ENCODE measurements around the gene SEC61G. TPM values are rescaled to one million over a fixed set of nuclear protein-coding genes. Genes with fewer than 3 reads are reported as not detected.

SEC61G gene
- total RNA-seq, 1 donor from 2014 or later: 87.6 TPM

GRCh38 chr7:54796853-54797252 is 37.8 kb upstream of the SEC61G start:
- no peak for TF ChIP-seq CTCF (IDR thresholded peaks at IDR 0.05)
- H3K27ac ChIP-seq: no peak overlapping the region
- intact Hi-C loops (cut with DNase I): no loop called here
- no peak overlapping the region for H3K4me3 ChIP-seq
- no peak for ATAC-seq
- no peaks in the 10 kb centered on the region for H3K9me3 ChIP-seq
- DNase-seq: no peak
- no peaks in the 10 kb centered on the region for H3K36me3 ChIP-seq
- no peaks in the 10 kb centered on the region for H3K4me1 ChIP-seq
- no peaks in the 10 kb centered on the region for H3K27me3 ChIP-seq

GRCh38 chr7:54796150-54796549 is 37.1 kb upstream of the SEC61G start:
- TF ChIP-seq CTCF (IDR thresholded peaks at IDR 0.05): no peak
- ATAC-seq (no peak), DNase-seq (no peak)
- H3K27ac ChIP-seq: no peak overlapping the region
- no peaks in the 10 kb centered on the region for H3K27me3 ChIP-seq
- no peaks in the 10 kb centered on the region for H3K4me1 ChIP-seq
- no peaks in the 10 kb centered on the region for H3K36me3 ChIP-seq
- H3K9me3 ChIP-seq: no peaks in the 10 kb centered on the region
- H3K4me3 ChIP-seq: no peak overlapping the region
- intact Hi-C loops (cut with DNase I): no loop called here

GRCh38 chr7:54792383-54792782 is 33.4 kb upstream of the SEC61G start:
- Histone ChIP-seq H3K27me3 (no peaks in the 10 kb centered on the region), H3K4me3 (no peak overlapping the region), H3K36me3 (no peaks in the 10 kb centered on the region), H3K4me1 (peaks cover 5% of the 10 kb centered on the region), H3K27ac (no peak overlapping the region), H3K9me3 (no peaks in the 10 kb centered on the region)
- intact Hi-C loops (cut with DNase I): no loop called here
- DNase-seq: no peak
- no peak for ATAC-seq
- no peak for TF ChIP-seq CTCF (IDR thresholded peaks at IDR 0.05)

- Histone ChIP-seq H3K27me3 (no peaks in the 10 kb centered on the region), H3K9me3 (no peaks in the 10 kb centered on the region), H3K4me1 (peaks cover 5% of the 10 kb centered on the region), H3K4me3 (no peak overlapping the region), H3K36me3 (no peaks in the 10 kb centered on the region), H3K27ac (no peak overlapping the region)
- intact Hi-C loops (cut with DNase I): no loop called here
- peak; percentile 68 for TF ChIP-seq CTCF (IDR thresholded peaks at IDR 0.05)
- DNase-seq: no peak
- ATAC-seq: peak; percentile 88
These were observed 29.7 kb upstream of the SEC61G start for GRCh38 chr7:54788664-54789063.

- no peak overlapping the region for H3K27ac ChIP-seq
- H3K9me3 ChIP-seq: no peaks in the 10 kb centered on the region
- no peak overlapping the region for H3K4me3 ChIP-seq
- ATAC-seq: peak; percentile 22
- intact Hi-C loops (cut with DNase I): no loop called here
- no peaks in the 10 kb centered on the region for H3K27me3 ChIP-seq
- H3K4me1 ChIP-seq: peaks cover 5% of the 10 kb centered on the region
- H3K36me3 ChIP-seq: no peaks in the 10 kb centered on the region
- no peak for TF ChIP-seq CTCF (IDR thresholded peaks at IDR 0.05)
- no peak for DNase-seq
These were observed 26.2 kb upstream of the SEC61G start for GRCh38 chr7:54785261-54785660.

- DNase-seq: no peak
- H3K27ac ChIP-seq: no peak overlapping the region
- H3K4me3 ChIP-seq: no peak overlapping the region
- no peaks in the 10 kb centered on the region for H3K27me3 ChIP-seq
- no peak for ATAC-seq
- no peaks in the 10 kb centered on the region for H3K9me3 ChIP-seq
- no peaks in the 10 kb centered on the region for H3K36me3 ChIP-seq
- H3K4me1 ChIP-seq: peaks cover 5% of the 10 kb centered on the region
- intact Hi-C loops (cut with DNase I): no loop called here
- no peak for TF ChIP-seq CTCF (IDR thresholded peaks at IDR 0.05)
These were observed 24.9 kb upstream of the SEC61G start for GRCh38 chr7:54783952-54784351.
